IMR-90 (cell line): Measurements from ENCODE around the gene LIMK2.
A peak's percentile ranks its signal among the peaks of the same experiment; 100 is the strongest.

Experiments
- CEBPB ChIP-seq: IDR thresholded peaks from 2 replicates; pipeline ENCODE4 v1.6.1; 2012; ENCODE audit warnings: low read depth, low read length, improper control_type of control experiment
- CTCF ChIP-seq: conservative IDR thresholded peaks from 2 replicates; pipeline ENCODE4 v1.5.1; 2012; ENCODE audit warnings: mild to moderate bottlenecking, low read depth, low read length, improper control_type of control experiment
- FOS ChIP-seq: fragments of 150-350 bp; IDR thresholded peaks from 2 replicates; pipeline ENCODE4 v1.6.1; 2016; ENCODE audit warnings: low read depth, low read length
- MAFK ChIP-seq: IDR thresholded peaks from 2 replicates; pipeline ENCODE4 v1.6.1; 2012; ENCODE audit warnings: low read depth, low read length, improper control_type of control experiment
- MXI1 ChIP-seq: IDR thresholded peaks from 2 replicates; pipeline ENCODE4 v1.6.1; 2012; ENCODE audit warnings: low read depth, mild to moderate bottlenecking, low read length, moderate library complexity, borderline replicate concordance
- POLR2A ChIP-seq: IDR thresholded peaks from 2 replicates; pipeline ENCODE4 v1.6.1; 2012; ENCODE audit warnings: mild to moderate bottlenecking, low read depth, low read length
- RAD21 ChIP-seq: IDR thresholded peaks from 2 replicates; pipeline ENCODE4 v1.6.1; 2012; ENCODE audit warnings: low read length, improper control_type of control experiment
- RCOR1 ChIP-seq: IDR thresholded peaks from 2 replicates; pipeline ENCODE4 v1.6.1; 2012; ENCODE audit warnings: mild to moderate bottlenecking, low read length, improper control_type of control experiment; ENCODE audit not compliant: insufficient replicate concordance
- RFX5 ChIP-seq: IDR thresholded peaks from 2 replicates; pipeline ENCODE4 v1.8.0; 2012; ENCODE audit warnings: low read depth, mild to moderate bottlenecking, low read length, moderate library complexity
- SMC3 ChIP-seq: fragments of 150-350 bp; IDR thresholded peaks from 2 replicates; pipeline ENCODE4 v1.6.1; 2016; ENCODE audit warnings: low read depth, mild to moderate bottlenecking, antibody characterized with exemption, low read length, moderate library complexity
- TF ChIP-seq, protein P1 (sequence below): fragments of 150-350 bp; IDR thresholded peaks from 2 replicates; pipeline ENCODE4 v1.6.1; 2016; ENCODE audit warnings: low read depth, mild to moderate bottlenecking, low read length, moderate library complexity, borderline replicate concordance

- TF ChIP-seq RFX5 (no peak), POLR2A (no peak), CEBPB (no peak), CTCF (no peak), SMC3 (no peak), RAD21 (no peak), MXI1 (no peak), MAFK (peak; percentile 45), RCOR1 (no peak), FOS (no peak)
- TF ChIP-seq, protein P1, sequence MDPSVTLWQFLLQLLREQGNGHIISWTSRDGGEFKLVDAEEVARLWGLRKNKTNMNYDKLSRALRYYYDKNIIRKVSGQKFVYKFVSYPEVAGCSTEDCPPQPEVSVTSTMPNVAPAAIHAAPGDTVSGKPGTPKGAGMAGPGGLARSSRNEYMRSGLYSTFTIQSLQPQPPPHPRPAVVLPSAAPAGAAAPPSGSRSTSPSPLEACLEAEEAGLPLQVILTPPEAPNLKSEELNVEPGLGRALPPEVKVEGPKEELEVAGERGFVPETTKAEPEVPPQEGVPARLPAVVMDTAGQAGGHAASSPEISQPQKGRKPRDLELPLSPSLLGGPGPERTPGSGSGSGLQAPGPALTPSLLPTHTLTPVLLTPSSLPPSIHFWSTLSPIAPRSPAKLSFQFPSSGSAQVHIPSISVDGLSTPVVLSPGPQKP, result no peak
These were observed 27.8 kb downstream of the LIMK2 start for GRCh38 chr22:31239771-31240370.
